ENCODE data around the gene GSTA4. TPM values are rescaled to one million over a fixed set of nuclear protein-coding genes. Genes with fewer than 3 reads are reported as not detected.

Gene GSTA4
- total and polyA plus RNA-seq, 2 experiments from 2014 or later: 19.3 to 29.9 TPM

DNA sequence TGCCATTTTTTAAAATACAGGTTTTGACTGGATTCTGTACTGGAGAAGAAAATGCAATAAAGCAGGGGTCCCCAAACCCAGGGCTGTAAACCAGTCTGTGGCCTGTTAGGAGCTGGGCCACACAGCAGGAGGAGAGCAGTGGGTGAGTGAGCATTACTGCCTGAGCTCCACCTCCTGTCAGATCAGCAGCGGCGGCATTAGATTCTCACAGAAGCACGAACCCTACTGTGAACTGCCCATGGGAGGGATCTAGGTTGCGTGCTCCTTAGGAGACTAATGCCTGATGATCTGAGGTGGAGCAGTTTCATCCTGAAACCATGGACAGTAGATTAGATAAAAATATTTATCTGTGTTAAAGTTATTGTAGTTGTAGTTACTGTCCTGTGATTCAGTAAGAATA, 49.0 kb upstream of the GSTA4 start:
- H3K4me1 Mint-ChIP-seq: peaks cover 21% of the 10 kb centered on the region
- peak overlapping the region; percentile 35; the same call in 1 of the 2 replicates for H3K27ac ChIP-seq (ENCODE audit: low read depth)

More for the DNA sequence above, 49.0 kb upstream of the GSTA4 start:
- Histone ChIP-seq H3K36me3 (ENCODE audit: insufficient read depth) (no peaks in the 10 kb centered on the region), H4K20me1 (replicated peaks; ENCODE audit: insufficient read depth) (no peaks in the 10 kb centered on the region; the same call in 1 of the 2 replicates), H3K4me1 (ENCODE audit: insufficient read depth) (peaks cover 12% of the 10 kb centered on the region), H3K79me2 (replicated peaks; ENCODE audit: insufficient read depth) (no peaks in the 10 kb centered on the region; the same call in 1 of the 2 replicates), H3K27me3 (ENCODE audit: insufficient read depth) (no peaks in the 10 kb centered on the region), H3F3A (replicated peaks; ENCODE audit: low read depth) (no peaks in the 10 kb centered on the region), H3K4me2 (peak overlapping the region; percentile 7), H3K4me3 (no peak overlapping the region), H2AFZ (no peak overlapping the region), H3K9me2 (ENCODE audit: insufficient read depth) (no peaks in the 10 kb centered on the region)
- no peaks in the 10 kb centered on the region for H3K9me3 Mint-ChIP-seq
- DNase-seq (ENCODE audit: low spot score) (peak; percentile 47), ATAC-seq (peak; percentile 92)
- H3K27ac Mint-ChIP-seq: peak overlapping the region; percentile 33; the same call in 1 of the 2 replicates
- TF ChIP-seq ZNF331 (CRISPR knock-in tag; IDR thresholded peaks at IDR 0.05; ENCODE audit: low read depth) (no peak), NANOG (IDR thresholded peaks at IDR 0.05; ENCODE audit: borderline replicate concordance) (no peak), JUNB (IDR thresholded peaks at IDR 0.05; ENCODE audit: unreplicated experiment) (no peak), POLR2AphosphoS5 (IDR thresholded peaks at IDR 0.05; ENCODE audit: low read depth) (no peak), STAT1 (IDR thresholded peaks at IDR 0.05; ENCODE audit: unreplicated experiment) (no peak), EZH2phosphoT487 (IDR thresholded peaks at IDR 0.05; ENCODE audit: unreplicated experiment) (no peak), EZH2 (IDR thresholded peaks at IDR 0.05; ENCODE audit: low read depth, unreplicated experiment) (no peak)
- TF ChIP-seq, protein P1, sequence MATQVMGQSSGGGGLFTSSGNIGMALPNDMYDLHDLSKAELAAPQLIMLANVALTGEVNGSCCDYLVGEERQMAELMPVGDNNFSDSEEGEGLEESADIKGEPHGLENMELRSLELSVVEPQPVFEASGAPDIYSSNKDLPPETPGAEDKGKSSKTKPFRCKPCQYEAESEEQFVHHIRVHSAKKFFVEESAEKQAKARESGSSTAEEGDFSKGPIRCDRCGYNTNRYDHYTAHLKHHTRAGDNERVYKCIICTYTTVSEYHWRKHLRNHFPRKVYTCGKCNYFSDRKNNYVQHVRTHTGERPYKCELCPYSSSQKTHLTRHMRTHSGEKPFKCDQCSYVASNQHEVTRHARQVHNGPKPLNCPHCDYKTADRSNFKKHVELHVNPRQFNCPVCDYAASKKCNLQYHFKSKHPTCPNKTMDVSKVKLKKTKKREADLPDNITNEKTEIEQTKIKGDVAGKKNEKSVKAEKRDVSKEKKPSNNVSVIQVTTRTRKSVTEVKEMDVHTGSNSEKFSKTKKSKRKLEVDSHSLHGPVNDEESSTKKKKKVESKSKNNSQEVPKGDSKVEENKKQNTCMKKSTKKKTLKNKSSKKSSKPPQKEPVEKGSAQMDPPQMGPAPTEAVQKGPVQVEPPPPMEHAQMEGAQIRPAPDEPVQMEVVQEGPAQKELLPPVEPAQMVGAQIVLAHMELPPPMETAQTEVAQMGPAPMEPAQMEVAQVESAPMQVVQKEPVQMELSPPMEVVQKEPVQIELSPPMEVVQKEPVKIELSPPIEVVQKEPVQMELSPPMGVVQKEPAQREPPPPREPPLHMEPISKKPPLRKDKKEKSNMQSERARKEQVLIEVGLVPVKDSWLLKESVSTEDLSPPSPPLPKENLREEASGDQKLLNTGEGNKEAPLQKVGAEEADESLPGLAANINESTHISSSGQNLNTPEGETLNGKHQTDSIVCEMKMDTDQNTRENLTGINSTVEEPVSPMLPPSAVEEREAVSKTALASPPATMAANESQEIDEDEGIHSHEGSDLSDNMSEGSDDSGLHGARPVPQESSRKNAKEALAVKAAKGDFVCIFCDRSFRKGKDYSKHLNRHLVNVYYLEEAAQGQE (IDR thresholded peaks at IDR 0.05; ENCODE audit: unreplicated experiment): no peak
- TF ChIP-seq, protein P2, sequence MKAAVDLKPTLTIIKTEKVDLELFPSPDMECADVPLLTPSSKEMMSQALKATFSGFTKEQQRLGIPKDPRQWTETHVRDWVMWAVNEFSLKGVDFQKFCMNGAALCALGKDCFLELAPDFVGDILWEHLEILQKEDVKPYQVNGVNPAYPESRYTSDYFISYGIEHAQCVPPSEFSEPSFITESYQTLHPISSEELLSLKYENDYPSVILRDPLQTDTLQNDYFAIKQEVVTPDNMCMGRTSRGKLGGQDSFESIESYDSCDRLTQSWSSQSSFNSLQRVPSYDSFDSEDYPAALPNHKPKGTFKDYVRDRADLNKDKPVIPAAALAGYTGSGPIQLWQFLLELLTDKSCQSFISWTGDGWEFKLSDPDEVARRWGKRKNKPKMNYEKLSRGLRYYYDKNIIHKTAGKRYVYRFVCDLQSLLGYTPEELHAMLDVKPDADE (IDR thresholded peaks at IDR 0.05): no peak
- TF ChIP-seq, protein P3, sequence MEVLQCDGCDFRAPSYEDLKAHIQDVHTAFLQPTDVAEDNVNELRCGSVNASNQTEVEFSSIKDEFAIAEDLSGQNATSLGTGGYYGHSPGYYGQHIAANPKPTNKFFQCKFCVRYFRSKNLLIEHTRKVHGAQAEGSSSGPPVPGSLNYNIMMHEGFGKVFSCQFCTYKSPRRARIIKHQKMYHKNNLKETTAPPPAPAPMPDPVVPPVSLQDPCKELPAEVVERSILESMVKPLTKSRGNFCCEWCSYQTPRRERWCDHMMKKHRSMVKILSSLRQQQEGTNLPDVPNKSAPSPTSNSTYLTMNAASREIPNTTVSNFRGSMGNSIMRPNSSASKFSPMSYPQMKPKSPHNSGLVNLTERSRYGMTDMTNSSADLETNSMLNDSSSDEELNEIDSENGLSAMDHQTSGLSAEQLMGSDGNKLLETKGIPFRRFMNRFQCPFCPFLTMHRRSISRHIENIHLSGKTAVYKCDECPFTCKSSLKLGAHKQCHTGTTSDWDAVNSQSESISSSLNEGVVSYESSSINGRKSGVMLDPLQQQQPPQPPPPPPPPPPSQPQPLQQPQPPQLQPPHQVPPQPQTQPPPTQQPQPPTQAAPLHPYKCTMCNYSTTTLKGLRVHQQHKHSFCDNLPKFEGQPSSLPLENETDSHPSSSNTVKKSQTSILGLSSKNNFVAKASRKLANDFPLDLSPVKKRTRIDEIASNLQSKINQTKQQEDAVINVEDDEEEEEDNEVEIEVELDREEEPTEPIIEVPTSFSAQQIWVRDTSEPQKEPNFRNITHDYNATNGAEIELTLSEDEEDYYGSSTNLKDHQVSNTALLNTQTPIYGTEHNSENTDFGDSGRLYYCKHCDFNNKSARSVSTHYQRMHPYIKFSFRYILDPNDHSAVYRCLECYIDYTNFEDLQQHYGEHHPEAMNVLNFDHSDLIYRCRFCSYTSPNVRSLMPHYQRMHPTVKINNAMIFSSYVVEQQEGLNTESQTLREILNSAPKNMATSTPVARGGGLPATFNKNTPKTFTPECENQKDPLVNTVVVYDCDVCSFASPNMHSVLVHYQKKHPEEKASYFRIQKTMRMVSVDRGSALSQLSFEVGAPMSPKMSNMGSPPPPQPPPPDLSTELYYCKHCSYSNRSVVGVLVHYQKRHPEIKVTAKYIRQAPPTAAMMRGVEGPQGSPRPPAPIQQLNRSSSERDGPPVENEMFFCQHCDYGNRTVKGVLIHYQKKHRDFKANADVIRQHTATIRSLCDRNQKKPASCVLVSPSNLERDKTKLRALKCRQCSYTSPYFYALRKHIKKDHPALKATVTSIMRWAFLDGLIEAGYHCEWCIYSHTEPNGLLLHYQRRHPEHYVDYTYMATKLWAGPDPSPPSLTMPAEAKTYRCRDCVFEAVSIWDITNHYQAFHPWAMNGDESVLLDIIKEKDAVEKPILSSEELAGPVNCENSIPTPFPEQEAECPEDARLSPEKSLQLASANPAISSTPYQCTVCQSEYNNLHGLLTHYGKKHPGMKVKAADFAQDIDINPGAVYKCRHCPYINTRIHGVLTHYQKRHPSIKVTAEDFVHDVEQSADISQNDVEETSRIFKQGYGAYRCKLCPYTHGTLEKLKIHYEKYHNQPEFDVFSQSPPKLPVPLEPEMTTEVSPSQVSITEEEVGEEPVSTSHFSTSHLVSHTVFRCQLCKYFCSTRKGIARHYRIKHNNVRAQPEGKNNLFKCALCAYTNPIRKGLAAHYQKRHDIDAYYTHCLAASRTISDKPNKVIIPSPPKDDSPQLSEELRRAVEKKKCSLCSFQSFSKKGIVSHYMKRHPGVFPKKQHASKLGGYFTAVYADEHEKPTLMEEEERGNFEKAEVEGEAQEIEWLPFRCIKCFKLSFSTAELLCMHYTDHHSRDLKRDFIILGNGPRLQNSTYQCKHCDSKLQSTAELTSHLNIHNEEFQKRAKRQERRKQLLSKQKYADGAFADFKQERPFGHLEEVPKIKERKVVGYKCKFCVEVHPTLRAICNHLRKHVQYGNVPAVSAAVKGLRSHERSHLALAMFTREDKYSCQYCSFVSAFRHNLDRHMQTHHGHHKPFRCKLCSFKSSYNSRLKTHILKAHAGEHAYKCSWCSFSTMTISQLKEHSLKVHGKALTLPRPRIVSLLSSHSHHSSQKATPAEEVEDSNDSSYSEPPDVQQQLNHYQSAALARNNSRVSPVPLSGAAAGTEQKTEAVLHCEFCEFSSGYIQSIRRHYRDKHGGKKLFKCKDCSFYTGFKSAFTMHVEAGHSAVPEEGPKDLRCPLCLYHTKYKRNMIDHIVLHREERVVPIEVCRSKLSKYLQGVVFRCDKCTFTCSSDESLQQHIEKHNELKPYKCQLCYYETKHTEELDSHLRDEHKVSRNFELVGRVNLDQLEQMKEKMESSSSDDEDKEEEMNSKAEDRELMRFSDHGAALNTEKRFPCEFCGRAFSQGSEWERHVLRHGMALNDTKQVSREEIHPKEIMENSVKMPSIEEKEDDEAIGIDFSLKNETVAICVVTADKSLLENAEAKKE (CRISPR knock-in tag; IDR thresholded peaks at IDR 0.05): no peak
- H3K27me3 Mint-ChIP-seq (ENCODE audit: insufficient read depth, low read depth, poor library complexity): peaks cover 4% of the 10 kb centered on the region
- H3K4me3 Mint-ChIP-seq: no peak overlapping the region; the same call in 2 of the 3 replicates
- H3K36me3 Mint-ChIP-seq (ENCODE audit: low read depth): peaks cover 22% of the 10 kb centered on the region
